Panc1 (cell line): Measurements from ENCODE around the gene ACSBG1. TPM values are rescaled to one million over a fixed set of nuclear protein-coding genes. Genes with fewer than 3 reads are reported as not detected.

Source experiments
- ATAC-seq: fragments of 200-7000 bp; cut with Tn5 transposase; 2 replicates; pipeline ENCODE4 v1.9.1; 2020; ENCODE audit warnings: mild to moderate bottlenecking, moderate library complexity
- BruUV-seq: library from RNA; stranded (reverse); fragments of 400-500 nt; replicated peaks from 2 replicates; lab custom pipeline; 2021; lab: Mats Ljungman, UMichigan
- CTCF ChIA-PET: fragments of 300-600 bp; sonication (Branson Sonifier 250); formaldehyde crosslinking; loops from one replicate; lab custom pipeline; 2022; ENCODE audit warnings: antibody characterized with exemption; lab: Charles Lee
- POLR2A ChIA-PET: fragments of 300-600 bp; sonication (Branson Sonifier 250); formaldehyde crosslinking; loops from one replicate; lab custom pipeline; 2022; ENCODE audit warnings: antibody characterized with exemption; lab: Charles Lee
- DNase-seq: peaks from one replicate; pipeline ENCODE4 v3.0.0-alpha.2; 2010; ENCODE audit warnings: low read depth, low spot score
- H3K27ac ChIP-seq: 2 replicates; pipeline ENCODE4 v1.5.1; 2011; ENCODE audit warnings: mild to moderate bottlenecking, low read length, inconsistent platforms
- H3K27me3 ChIP-seq: fragments of 200-500 bp; sonication (Bioruptor generic); 2 replicates; pipeline ENCODE4 v1.6.0; 2014; ENCODE audit warnings: low read length, inconsistent platforms; ENCODE audit not compliant: control insufficient read depth, insufficient read depth
- H3K36me3 ChIP-seq: fragments of 200-500 bp; sonication (Bioruptor generic); 2 replicates; pipeline ENCODE4 v1.5.1; 2014; ENCODE audit warnings: inconsistent platforms, mild to moderate bottlenecking, low read length, moderate library complexity; ENCODE audit not compliant: control insufficient read depth, insufficient read depth
- H3K4me1 ChIP-seq: 2 replicates; pipeline ENCODE4 v1.5.1; 2011; ENCODE audit warnings: inconsistent platforms, mild to moderate bottlenecking, low read length, moderate library complexity; ENCODE audit not compliant: control insufficient read depth, insufficient read depth
- H3K4me3 ChIP-seq, 2 experiments: 2 replicates each; pipeline ENCODE4 v1.5.1; 2011 to 2012; ENCODE audit warnings: low read depth in 2 of 2, low read length in 2 of 2, mild to moderate bottlenecking in 2 of 2, inconsistent platforms in 1 of 2, moderate library complexity in 1 of 2
- H3K9me3 ChIP-seq: fragments of 200-500 bp; sonication (Bioruptor generic); 2 replicates; pipeline ENCODE4 v1.5.1; 2014; ENCODE audit warnings: low read depth, mild to moderate bottlenecking, inconsistent platforms, low read length, moderate library complexity; ENCODE audit not compliant: control insufficient read depth, insufficient read depth
- POLR2AphosphoS5 ChIP-seq: IDR thresholded peaks from 2 replicates; pipeline ENCODE4 v1.6.1; 2012; ENCODE audit warnings: mild to moderate bottlenecking, low read depth, low read length, moderate library complexity
- REST ChIP-seq, 2 experiments: IDR thresholded peaks; 2 replicates each; pipeline ENCODE4 v1.6.1; 2011 to 2012; ENCODE audit warnings: low read depth in 2 of 2, control low read depth in 1 of 2, low read length in 1 of 2, mild to moderate bottlenecking in 1 of 2, moderate library complexity in 1 of 2; ENCODE audit not compliant: insufficient read depth in 1 of 2
- SIN3A ChIP-seq: IDR thresholded peaks from 2 replicates; pipeline ENCODE4 v1.6.1; 2012; ENCODE audit warnings: low read depth, mild to moderate bottlenecking, low read length, moderate library complexity, borderline replicate concordance; ENCODE audit not compliant: insufficient read depth
- TCF7L2 ChIP-seq: IDR thresholded peaks from 2 replicates; pipeline ENCODE4 v1.6.1; 2011; ENCODE audit warnings: mild to moderate bottlenecking, low read depth, low read length, inconsistent platforms
- in situ Hi-C: cut with HindIII; loops from 2 replicates; pipeline ENCODE4 v1.10.0; 2016; ENCODE audit warnings: low sequenced_read_pairs, low pct_unique_long_range_greater_than_20kb
- intact Hi-C: fragments of 100-400 bp; cut with micrococcal nuclease; formaldehyde crosslinking; loops from one replicate; pipeline ENCODE4 v1.10.0; 2022; ENCODE audit not compliant: unreplicated experiment
- total RNA-seq: library from RNA; stranded (reverse); gene quantifications from one replicate; pipeline ENCODE4 v1.2.1, GENCODE V29; 2021; ENCODE audit not compliant: unreplicated experiment
- TF ChIP-seq, protein P1 (sequence below): fragments of 450-650 bp; IDR thresholded peaks from 2 replicates; pipeline ENCODE4 v1.5.1; 2017; ENCODE audit warnings: mild to moderate bottlenecking

Gene ACSBG1
- total RNA-seq, 1 experiment from 2014 or later: 0.31 TPM

DNA sequence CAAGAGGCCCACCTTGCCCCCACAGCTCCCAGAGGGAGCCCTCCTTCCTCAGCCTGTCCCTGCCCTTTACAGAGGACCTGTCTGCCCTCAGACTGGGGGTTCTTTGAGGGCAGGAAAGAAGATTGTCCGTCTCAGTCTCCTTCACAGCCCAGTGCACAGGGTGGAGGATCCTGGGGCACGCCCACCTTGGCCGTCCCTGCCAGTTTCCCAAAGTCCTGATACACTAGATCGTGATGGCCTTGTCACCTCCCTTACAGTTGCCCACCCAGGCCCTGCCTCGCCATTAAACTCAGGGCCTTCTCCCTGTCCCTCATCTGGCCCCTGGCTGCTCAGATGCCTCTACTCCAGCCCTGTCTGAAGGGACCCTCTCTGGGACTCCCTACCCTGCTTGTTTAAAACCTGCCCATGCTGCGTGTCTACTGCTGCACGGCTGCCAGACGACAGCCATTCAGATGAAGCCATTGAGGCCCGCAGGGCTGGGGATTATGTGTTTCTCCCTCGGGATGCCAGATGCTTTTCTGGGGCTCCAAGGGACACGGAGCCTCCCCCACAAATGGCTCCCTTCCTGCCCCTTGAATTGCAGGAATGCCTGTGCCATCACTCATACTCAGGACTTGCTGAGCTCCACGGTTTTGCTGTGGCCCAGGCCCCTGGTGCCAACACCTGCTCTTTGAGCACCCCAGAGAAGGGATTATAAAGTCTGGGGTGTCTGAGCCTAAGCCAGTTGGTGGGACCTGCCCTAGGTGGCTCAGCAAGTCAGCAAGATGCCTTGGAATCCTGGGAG, 27.8 kb downstream of the ACSBG1 start:
- Histone ChIP-seq H3K36me3 (no peaks in the 10 kb centered on the region), H3K4me3 (no peak overlapping the region), H3K4me1 (peaks cover 34% of the 10 kb centered on the region), H3K27me3 (no peaks in the 10 kb centered on the region), H3K27ac (no peak overlapping the region), H3K9me3 (no peaks in the 10 kb centered on the region)
- DNase-seq (no peak), ATAC-seq (0 out of 2 replicates have a peak, but pooled peaks have one; percentile 29)
- intact Hi-C loops (no loop called here), in situ Hi-C loops (no loop called here)
- POLR2A ChIA-PET: no interaction called here
- BruUV-seq: no TSS peak
- CTCF ChIA-PET: interaction anchor here (1.6 kb wide), 1 partner anchor 11 kb away, joined by 10 read pairs; no protein-coding TSS in a partner anchor
- TF ChIP-seq POLR2AphosphoS5 (no peak), TCF7L2 (no peak), SIN3A (no peak), REST (IDR thresholded peaks at IDR 0.05; ENCODE audit: insufficient read depth in 1 of 2, low read depth in 2 of 2, low read length in 1 of 2) (no peak)
- TF ChIP-seq, protein P1, sequence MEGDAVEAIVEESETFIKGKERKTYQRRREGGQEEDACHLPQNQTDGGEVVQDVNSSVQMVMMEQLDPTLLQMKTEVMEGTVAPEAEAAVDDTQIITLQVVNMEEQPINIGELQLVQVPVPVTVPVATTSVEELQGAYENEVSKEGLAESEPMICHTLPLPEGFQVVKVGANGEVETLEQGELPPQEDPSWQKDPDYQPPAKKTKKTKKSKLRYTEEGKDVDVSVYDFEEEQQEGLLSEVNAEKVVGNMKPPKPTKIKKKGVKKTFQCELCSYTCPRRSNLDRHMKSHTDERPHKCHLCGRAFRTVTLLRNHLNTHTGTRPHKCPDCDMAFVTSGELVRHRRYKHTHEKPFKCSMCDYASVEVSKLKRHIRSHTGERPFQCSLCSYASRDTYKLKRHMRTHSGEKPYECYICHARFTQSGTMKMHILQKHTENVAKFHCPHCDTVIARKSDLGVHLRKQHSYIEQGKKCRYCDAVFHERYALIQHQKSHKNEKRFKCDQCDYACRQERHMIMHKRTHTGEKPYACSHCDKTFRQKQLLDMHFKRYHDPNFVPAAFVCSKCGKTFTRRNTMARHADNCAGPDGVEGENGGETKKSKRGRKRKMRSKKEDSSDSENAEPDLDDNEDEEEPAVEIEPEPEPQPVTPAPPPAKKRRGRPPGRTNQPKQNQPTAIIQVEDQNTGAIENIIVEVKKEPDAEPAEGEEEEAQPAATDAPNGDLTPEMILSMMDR: no peak

GRCh38 chr15:78205856-78206255, 28.5 kb downstream of the ACSBG1 start:
- no peaks in the 10 kb centered on the region for H3K9me3 ChIP-seq
- ChIA-PET POLR2A (interaction anchor here (0.6 kb wide), 1 partner anchor 90 kb away, joined by 5 read pairs; no protein-coding TSS in a partner anchor), CTCF (interaction anchor here (1.4 to 1.6 kb wide), 2 partner anchors 10 kb away, joined by 5 to 10 read pairs; no protein-coding TSS in a partner anchor)
- H3K4me1 ChIP-seq: peaks cover 32% of the 10 kb centered on the region
- H3K36me3 ChIP-seq: no peaks in the 10 kb centered on the region
- BruUV-seq: no TSS peak
- no peak overlapping the region for H3K4me3 ChIP-seq
- DNase-seq: no peak
- in situ Hi-C loops (no loop called here), intact Hi-C loops (no loop called here)
- no peak for TF ChIP-seq POLR2AphosphoS5
- no peak for TF ChIP-seq REST (IDR thresholded peaks at IDR 0.05; ENCODE audit: insufficient read depth in 1 of 2, low read depth in 2 of 2, low read length in 1 of 2)
- no peak for TF ChIP-seq TCF7L2
- TF ChIP-seq, protein P1: no peak
- TF ChIP-seq SIN3A: no peak
- no peak for ATAC-seq
- no peaks in the 10 kb centered on the region for H3K27me3 ChIP-seq
- no peak overlapping the region for H3K27ac ChIP-seq
